Measurements from ENCODE around the gene MACROD2. TPM values are rescaled to one million over a fixed set of nuclear protein-coding genes. Genes with fewer than 3 reads are reported as not detected.
"Not testable (repeated sequence)": the region's sequence is repeated elsewhere in the genome, so short reads cannot be mapped to it uniquely, and the experiment has no call there.

MACROD2 gene
- total RNA-seq, 4 donors from 2014 or later, result 8.7 to 17.8 (median 10.8) TPM

- intact Hi-C loops (cut with DNase I), result no loop called here
- no peaks in the 10 kb centered on the region for H3K9me3 ChIP-seq
- DNase-seq, result no peak
- TF ChIP-seq POLR2A (IDR thresholded peaks at IDR 0.05), result no peak
- TF ChIP-seq, protein P1, sequence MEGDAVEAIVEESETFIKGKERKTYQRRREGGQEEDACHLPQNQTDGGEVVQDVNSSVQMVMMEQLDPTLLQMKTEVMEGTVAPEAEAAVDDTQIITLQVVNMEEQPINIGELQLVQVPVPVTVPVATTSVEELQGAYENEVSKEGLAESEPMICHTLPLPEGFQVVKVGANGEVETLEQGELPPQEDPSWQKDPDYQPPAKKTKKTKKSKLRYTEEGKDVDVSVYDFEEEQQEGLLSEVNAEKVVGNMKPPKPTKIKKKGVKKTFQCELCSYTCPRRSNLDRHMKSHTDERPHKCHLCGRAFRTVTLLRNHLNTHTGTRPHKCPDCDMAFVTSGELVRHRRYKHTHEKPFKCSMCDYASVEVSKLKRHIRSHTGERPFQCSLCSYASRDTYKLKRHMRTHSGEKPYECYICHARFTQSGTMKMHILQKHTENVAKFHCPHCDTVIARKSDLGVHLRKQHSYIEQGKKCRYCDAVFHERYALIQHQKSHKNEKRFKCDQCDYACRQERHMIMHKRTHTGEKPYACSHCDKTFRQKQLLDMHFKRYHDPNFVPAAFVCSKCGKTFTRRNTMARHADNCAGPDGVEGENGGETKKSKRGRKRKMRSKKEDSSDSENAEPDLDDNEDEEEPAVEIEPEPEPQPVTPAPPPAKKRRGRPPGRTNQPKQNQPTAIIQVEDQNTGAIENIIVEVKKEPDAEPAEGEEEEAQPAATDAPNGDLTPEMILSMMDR (IDR thresholded peaks at IDR 0.05), result no peak
- 65 to 70% methylated on average over 6 of the region's 6 CpGs for WGBS, 2 donors
- no peaks in the 10 kb centered on the region for H3K4me1 ChIP-seq
- H3K4me3 ChIP-seq (replicated peaks in 1 of 3), result no peak overlapping the region
- H3K36me3 ChIP-seq, result no peaks in the 10 kb centered on the region
- H3K27ac ChIP-seq, result no peak overlapping the region
- no peaks in the 10 kb centered on the region for H3K27me3 ChIP-seq
Measured at GRCh38 chr20:15520930-15521524, 1525.7 kb downstream of the MACROD2 start.

DNA sequence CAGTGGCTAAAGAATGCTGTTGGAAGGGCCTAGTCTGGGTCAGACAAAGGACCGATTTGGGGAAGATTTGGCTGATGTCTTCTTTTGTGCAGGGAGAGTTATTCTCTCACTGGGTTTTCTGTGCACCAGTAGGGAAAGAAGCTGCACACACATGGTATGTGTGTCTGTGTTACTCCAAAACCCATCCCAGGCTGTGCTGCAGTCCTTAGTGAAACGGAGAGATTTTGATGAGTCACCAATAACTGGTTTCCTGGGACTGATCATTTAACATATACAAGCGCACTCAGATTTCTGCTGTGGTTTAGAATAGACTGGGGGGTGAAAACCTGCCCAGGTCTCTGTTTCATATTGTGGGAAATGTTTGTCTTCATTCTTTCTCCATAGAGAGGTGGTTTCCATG lies 1528.1 kb downstream of the MACROD2 start:
- no peak for DNase-seq
- 91 to 96% methylated on average over 3 of the region's 3 CpGs for WGBS, 2 donors
- H3K36me3 ChIP-seq, result no peaks in the 10 kb centered on the region
- H3K9me3 ChIP-seq, result no peaks in the 10 kb centered on the region
- no peak overlapping the region for H3K4me3 ChIP-seq (replicated peaks in 1 of 3)
- TF ChIP-seq POLR2A (IDR thresholded peaks at IDR 0.05), result no peak
- TF ChIP-seq, protein P1 (IDR thresholded peaks at IDR 0.05), result no peak
- no peaks in the 10 kb centered on the region for H3K4me1 ChIP-seq
- H3K27me3 ChIP-seq, result no peaks in the 10 kb centered on the region
- no peak overlapping the region for H3K27ac ChIP-seq
- intact Hi-C loops (cut with DNase I), result no loop called here

GRCh38 chr20:15528391-15529111 lies 1533.2 kb downstream of the MACROD2 start:
- Histone ChIP-seq H3K4me1 (no peaks in the 10 kb centered on the region), H3K9me3 (no peaks in the 10 kb centered on the region), H3K4me3 (replicated peaks in 1 of 3) (no peak overlapping the region), H3K36me3 (no peaks in the 10 kb centered on the region), H3K27me3 (no peaks in the 10 kb centered on the region), H3K27ac (no peak overlapping the region)
- intact Hi-C loops (cut with DNase I), result no loop called here
- TF ChIP-seq, protein P1 (IDR thresholded peaks at IDR 0.05), result no peak
- no peak for TF ChIP-seq POLR2A (IDR thresholded peaks at IDR 0.05)
- DNase-seq, result no peak
- WGBS, 2 donors, result 81 to 84% methylated on average over 4 of the region's 4 CpGs

DNA sequence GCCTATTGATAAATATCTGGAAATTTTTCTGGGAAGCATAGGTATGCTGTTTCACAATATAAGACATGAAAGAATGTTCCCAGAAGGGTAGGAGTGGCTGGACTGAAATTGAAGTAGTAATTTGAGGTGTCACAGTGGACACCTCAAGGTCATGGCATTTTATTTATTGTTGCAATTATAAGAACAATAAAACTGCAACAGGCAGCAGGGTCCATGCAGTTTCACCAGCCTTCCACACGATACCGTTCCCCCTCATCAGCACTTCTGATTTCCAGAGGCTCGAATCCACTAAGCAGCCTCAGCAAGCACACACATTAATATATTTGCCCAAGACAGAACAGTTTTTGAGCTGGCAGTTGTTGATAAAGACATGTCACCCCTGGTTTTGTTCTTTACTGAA lies 1540.5 kb downstream of the MACROD2 start:
- Histone ChIP-seq H3K36me3 (no peaks in the 10 kb centered on the region), H3K9me3 (no peaks in the 10 kb centered on the region), H3K27me3 (no peaks in the 10 kb centered on the region), H3K27ac (no peak overlapping the region), H3K4me3 (replicated peaks in 1 of 3) (no peak overlapping the region), H3K4me1 (no peaks in the 10 kb centered on the region)
- intact Hi-C loops (cut with DNase I), result no loop called here
- no peak for DNase-seq
- no peak for TF ChIP-seq POLR2A (IDR thresholded peaks at IDR 0.05)
- TF ChIP-seq, protein P1 (IDR thresholded peaks at IDR 0.05), result no peak
- WGBS, 2 donors, result 89 to 92% methylated on average over 3 of the region's 3 CpGs

DNA sequence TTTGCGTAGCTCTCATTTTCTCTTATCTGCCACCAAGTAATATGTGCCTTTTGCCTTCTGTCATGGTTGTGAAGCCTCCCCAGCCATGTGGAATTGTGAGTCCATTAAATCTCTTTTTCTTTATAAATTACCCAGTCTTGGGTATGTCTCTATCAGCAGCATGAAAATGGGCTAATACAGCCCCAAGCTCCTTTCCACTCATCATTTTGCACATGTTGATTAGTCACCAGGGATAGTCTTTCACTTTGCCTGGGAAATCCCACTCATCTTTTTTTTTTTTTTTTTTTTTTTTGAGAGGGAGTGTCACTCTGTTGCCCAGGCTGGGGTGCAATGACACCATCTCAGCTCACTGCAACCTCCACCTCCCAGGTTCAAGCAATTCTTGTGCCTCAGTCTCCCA lies 1541.9 kb downstream of the MACROD2 start:
- H3K4me3 ChIP-seq (replicated peaks in 1 of 3); intact Hi-C loops (cut with DNase I); DNase-seq; H3K36me3 ChIP-seq; H3K27ac ChIP-seq; H3K27me3 ChIP-seq; H3K4me1 ChIP-seq; H3K9me3 ChIP-seq: not testable (repeated sequence)
- whole genome bisulfite sequencing, 2 donors, result 97% methylated on average over 1 of the region's 1 CpG
